NOMO-1 (cell line): ENCODE data around the gene TERT.

Experiments used
- DNase-seq, 2 experiments: peaks; one replicate each; lab custom pipeline; 2025; ENCODE audit not compliant: unreplicated experiment in 2 of 2; lab: John Stamatoyannopoulos, UW

The TERT gene

DNA sequence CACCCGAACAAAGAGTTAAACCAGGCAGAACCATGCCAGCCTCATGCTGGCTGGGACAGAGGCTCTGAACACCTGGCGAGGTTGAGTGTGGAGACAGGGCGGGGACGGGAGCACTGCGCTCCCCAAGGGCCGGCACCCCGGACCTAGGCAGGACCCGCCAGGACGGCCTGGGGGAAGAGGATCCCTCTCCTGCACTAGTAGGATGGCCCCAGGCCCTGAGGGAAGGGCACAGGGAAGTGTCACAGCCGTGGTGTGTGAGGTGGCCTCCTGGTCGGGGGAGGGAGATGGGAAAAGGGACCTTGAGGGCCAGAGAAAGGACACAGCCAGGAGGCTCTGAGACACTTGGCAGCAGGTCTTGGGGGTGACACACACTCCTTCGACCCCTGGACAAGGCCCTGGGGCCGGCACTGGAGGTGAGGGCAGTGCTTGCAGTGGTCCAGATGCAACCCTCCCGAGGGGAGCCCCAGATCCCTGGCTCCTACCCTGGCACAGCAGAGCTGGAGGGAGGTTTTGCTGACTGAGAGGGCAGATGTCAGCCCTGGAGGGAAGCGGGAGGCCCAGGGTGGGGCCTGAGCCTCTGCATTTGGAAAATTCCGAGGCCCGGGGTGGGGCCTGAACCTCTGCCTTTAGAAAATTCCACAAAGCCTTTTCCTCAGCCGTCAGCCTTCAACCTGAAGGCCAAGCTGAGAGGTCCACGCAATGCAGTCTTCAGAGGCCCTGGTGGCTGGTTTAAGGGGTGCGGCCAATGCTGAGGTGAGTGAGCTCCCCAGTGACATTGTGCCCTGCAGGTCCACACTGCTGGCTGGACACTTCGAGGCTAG, 24.8 kb upstream of the TERT start:
- DNase-seq = no peak

DNA sequence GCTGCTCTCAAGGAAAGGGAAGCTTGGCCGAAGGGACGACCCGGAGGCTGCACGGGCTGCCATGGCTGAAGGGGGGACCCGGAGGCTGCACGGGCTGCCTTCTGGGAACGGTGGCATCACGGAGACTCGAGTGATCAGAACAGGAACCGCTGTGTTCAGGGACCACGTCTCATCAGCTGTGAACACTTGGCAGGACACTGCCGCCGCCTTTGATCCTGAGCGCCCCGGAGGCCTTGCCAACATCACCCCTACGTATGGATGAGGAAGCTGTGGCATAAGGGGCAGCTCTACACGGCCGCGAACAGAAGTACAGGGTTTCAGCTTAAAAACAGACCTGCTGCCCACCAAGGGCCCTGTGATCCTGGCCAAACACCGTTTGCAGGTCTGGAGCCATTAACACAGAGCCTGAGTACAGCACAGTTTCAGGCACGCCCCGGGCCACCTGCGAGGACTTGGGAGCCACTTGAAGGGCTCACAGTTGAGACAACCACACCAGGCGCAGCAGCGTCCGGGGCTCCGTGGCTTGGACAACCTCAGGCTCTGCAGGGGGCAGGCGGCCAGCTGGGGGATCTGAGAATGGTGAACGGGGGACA, 23.9 kb upstream of the TERT start:
- no peak for DNase-seq

DNA sequence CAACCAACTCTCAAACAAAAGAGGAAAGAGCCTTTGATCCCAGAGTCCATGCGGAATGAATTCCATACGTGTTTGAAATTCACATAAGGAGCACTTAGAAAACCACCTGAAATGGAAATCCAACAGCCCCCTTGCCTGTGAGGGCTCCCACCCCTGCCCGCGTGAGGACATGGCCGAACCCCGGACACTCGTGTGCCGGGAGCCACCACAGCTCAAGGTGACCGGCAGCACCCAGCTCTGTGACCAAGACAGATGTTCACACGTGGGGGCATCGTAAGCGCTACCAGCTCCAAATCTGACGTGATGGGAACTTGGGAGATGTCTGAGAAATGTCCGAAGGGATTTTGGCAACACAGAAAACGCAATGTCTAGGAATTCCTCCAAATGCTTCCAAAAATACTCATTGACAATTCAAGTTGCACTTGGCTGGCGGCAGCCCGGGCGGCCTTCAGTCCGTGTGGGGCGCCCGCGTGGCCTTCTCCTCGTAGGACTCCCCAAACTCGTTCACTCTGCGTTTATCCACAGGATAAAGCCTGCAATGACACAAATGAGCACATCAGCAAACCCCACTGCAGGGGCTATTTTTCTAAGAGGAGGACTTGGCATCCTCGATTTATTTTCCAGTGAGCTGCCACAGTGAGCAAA, 23.2 kb upstream of the TERT start:
- no peak for DNase-seq

DNA sequence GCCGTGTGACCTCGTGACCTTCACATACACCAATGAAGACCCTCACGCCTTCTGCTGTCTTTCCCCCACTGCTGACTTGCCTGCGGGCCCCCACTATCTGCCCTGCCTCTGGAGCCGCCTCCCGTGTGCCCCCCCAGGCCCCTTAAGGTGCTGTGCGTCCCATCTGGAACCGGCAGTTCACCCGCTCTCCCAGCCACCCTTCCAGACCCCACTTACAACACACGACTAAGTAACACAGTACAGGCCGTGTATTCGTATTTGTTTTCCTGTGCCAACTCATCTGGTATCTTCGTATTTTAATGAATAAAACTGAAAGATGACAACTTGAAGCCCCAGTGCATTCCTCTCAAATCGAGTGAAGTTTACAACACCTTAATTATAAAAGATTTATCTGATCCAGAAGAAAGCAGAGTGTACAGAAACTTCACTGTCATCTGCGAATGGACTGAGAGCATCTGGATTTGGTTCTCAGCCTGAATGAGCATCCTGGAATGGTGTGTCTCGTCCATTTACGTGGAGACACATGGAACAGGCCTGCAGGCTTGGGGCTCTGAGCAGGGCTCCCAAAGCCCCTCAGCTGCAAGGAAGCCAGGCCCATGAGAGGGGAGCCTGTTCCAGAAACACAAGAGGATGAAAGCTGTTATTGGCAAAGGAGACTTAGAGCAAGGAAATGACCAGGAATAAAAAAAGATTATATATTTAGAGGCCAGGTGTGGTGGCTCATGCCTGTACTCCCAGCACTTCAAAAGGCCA, 21.9 kb upstream of the TERT start:
- DNase-seq = no peak

DNA sequence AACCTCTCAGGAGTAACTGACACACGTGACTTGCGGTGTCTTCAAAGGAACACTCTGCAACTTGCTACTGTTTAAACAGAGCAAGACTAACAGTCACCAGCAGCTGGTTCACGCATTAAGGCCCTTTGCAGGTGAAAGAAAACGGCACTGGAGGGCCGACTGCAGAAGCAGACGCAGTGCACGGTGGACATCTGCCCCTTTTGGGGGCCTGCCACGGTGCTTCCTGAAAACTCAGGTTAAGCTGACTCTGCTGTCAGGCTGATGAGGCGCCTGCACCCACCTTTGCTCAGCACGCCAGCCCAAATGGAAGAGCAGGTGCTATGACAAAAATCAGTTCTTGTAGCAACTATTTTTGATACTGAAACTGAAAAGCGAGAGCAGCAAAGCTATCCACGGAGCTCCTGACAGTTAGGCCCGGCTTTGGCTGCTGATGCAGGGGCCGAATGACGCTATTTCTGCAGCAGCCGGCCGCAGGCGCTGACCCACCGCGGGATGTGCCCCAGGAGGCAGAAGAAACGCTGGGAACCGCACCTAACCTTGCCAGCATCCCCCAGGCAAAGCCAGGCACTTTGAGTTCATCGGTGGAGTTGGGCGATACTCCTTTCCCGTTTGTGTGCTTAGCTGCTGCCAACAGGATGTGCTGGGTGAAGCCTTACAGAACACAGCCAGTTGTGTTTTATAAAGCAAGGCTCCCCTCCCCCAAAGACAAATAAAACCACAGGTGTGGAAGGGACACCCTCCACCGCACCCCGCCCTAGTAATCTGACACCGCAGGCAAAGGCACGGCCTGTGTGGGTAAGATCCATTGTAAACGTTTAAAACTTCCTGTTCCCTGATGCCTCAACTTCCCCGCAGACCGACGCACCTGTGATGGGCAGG, 21.1 kb upstream of the TERT start:
- no peak for DNase-seq

DNA sequence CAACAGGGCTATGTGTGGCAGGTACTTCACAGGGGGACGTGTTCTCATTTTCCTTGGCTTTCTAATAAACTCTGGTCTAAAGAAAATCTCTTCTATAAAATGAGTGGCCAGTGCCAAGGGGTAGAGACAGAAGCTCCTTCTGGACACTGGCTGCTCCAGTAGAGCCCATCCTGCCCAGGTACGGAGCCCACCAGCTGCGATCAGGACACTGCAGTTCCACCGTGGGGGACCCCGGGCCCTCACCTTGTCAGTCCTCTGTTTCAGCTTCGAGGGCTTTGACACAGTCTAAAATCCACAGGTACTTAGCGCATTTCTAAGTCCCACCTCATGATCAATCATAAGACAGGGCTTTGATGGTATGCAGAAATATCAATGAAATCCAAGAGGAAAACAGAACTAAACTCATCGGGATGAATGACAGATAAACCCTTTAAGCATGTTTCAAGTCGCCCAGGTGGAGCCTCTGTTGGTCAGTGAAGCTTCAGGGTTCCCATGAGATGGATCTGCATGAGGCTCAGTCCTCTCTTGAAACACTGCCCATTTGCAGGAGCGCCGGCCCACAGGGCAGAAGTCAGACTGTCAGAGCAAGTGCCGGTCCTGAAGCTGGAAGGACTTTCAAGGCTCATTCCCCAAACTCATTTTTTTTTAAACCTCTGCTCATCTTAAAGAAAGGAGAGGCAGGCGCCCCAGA, 20.3 kb upstream of the TERT start:
- DNase-seq = no peak

DNA sequence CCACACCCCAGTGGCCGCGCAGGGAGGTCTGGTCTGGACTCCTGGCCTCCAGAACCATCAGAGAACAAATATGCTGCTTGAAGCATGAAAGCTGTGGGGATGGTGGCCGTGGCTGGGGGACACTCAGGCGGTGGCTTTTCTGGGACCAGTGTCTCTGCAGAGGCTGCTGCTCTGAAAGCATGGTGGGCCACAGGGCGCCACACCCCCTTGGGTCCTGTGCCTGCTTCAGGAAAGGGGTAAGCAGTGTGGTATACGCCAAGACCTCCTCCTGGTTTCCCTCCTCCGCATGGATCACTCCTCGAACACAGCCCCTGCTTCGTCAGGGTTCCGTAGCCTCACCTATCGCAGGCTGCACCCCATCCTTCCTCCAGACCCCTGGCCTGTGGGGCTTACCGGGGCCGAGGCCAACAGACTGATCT, 19.7 kb upstream of the TERT start:
- no peak for DNase-seq

DNA sequence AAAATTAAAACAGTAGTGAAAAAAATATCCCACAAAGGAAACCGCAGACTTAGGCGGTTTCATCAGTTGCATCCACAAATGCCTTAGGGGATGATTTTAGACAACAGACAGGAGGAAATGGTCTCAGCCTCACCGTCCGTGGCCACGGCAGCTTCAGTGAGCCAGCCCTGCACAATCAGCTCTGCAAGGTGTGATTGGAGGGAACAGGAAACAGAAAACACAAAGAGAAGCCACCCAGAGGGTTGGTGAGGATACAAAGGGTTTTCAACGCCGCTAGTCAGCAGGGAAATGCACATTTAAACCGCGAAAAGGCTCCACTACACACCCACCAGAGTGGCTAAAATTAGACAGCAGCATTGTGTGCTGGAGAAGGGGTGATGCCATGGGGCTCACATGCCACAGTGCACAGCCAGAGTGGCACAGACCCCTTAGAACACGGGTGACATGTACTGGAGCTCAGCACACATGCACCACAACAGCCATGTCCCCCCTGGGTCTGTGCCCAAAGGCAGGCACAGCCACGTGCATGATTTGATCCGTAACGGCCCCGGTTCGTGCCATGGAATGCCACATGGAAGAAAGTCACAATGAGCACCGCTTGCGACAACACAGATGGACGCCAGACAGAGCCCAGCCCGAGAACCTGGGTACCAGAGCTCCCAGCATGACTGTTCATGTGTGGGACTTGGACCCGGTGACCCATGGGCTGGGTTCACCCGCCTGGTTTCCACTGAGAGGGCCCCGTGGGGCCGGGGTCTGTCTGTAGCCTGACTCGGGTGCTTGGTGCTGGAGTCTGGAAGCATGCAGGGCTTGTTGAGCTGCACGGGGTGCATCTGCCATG, 18.3 kb upstream of the TERT start:
- DNase-seq = peak; percentile 97 to 99

DNA sequence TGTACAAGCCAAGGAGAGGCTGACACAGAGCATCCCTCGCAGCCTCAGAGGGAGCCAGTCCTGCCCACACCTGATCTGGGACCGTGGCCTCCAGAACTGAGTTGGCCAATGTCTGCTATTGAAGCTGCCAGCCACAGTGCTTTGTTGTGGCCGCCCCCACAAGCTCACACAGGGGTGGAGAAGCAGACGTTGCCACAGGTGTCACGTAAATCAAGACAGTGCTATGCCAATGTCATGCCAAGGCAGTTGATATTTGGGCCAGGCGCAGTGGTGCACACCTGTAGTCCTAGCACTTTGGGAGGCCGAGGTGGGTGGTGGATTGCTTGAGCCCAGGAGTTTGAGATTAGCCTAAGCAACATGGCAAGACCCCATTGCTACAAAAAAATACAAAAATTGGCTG, 17.3 kb upstream of the TERT start:
- no peak for DNase-seq

DNA sequence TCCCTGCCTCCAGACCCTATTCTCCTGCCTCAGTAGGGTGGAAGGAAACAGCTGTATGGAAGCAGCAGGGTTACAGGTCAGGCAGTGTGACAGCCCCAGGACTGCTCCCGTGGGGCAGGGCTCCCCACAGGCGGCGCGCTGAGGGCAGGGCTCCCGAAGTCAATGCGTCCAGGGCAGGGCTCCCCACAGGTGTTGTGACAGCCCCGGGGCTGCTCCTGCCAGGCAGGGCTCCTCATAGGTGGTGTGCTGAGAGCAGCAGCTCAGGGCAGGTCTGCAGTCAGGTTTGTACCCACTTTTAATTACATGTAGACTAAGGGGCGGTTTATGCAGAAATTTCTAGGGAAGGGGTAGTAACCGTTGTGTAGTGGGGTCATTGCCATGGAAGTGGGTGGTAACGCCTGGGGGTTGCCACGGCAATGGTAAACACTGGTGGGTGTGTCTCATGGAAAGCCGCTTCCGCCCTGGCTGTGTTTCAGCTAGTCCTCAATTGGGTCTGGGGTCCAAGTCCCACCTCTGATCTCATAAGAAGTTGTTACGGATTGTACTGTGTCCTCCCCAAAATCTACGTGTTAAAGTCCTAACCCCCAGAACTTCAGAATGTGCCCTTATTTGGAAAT, 16.7 kb upstream of the TERT start:
- no peak for DNase-seq

DNA sequence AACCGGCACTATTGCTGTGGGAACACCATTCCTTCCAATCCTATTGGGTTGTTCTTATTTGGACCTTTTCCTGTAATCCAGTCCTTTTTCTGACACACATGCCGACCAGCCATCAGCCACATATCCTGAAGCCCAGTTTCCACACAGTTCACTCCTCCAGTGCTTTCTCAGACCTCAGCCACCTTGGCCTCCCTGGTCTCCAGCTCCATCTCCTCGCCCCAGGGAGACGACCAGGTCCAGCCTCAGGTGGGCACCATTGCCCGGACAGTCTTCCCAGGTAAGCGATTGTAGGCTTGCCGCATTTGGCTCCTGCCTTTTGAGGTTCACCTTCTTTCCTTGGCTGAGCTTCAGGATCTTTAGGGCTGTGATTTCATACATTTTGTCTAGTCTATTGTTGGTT, 15.2 kb upstream of the TERT start:
- DNase-seq = no peak

DNA sequence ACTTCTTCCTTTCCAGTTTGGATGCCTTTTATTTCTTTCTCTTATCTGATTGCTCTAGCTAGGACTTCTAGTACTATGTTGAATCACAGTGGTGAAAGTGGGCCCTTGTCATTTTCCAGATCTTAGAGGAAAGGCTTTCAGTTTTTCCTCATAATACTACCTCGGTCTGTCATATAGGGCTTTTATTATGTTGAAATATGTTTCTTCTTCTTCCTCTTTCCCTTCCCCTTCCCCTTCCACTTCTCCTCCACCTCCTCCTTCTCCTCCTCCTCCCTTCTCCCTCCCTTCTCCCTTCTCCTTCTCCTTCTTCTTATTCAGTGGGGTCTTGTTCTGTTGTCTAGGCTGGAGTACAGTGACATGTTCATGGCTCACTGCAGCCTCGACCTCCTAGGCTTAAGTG, 9.2 kb upstream of the TERT start:
- peak; percentile 69 to 80 for DNase-seq

DNA sequence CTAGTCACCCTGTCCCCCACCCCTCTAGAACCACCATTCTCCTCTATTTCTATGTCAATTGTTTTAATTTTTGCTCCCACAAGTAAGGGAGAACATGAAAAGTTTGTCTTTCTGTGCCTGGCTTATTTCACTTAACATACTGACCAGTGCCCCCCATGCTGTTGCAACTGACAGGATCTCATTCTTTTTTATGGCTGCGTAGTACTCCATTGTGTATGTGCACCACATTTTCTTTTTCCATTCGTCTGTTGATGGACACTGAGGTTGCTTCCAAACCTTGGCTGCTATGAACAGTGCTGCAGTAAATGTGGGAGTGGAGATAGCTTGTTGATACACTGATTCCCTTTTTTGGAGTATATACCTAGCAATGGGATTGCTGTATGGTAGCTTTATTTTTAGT, 7.4 kb upstream of the TERT start:
- DNase-seq = no peak

DNA sequence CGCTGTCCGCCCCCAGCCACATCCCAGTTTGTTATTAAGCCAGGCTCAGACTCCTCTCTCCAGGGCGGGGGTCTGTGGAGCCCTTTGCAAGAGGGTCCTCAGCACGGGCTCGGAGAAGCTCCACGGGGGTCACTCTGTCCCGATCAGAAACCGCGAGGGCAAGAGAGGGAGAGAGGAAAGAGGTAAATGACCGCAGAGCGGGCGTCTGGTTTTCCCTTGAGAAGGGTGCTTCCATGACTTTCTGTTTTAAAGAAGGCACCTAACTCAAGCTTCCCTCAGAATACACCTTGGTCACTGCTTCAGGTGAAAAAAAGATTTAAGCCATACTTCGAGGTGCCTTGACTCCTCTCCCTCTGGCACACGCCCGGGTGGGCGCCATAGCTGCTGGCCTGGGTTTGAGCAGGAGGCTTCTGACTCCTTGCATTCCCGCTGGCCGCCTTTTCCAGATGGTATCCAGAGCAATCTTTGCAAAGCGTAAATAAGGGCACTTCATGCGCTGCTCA, 5.8 kb upstream of the TERT start:
- no peak for DNase-seq

DNA sequence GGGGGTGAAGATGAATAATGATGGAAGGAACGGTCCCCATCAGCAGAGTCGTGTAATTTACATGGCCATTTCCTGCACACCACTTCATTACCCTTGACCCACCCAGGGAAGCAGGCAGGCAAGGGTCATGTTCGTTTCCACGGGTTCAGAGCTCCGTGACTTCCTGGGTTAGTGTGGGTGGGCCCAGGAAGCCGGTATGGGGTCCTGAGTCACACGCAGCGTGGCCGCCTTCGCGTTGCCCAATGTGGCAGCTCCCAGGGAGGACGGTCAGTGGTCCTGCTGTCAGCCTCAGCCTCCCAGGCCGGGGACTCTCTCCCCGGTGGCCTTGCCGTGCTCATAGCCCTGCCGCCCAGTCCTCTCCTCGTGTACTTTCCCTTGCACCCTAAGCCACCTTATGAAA, 5.1 kb upstream of the TERT start:
- DNase-seq = no peak

DNA sequence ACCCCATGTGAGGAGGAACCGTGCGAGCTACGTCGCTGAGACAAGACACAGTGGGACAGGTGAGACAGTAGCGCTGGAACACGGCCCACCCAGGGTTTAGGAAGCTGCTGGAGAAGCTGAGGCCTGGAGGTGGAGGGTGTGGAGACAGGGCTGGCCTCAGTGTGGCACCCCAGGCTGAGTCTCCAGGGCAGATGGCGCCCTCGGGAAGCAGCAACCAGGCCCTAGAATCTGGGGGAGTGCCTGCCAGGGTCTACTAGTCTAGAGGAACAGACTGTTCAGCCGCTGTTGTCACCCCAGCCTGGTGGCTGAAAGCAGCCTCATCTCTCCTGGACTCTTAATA, 4.6 kb upstream of the TERT start:
- DNase-seq = no peak

DNA sequence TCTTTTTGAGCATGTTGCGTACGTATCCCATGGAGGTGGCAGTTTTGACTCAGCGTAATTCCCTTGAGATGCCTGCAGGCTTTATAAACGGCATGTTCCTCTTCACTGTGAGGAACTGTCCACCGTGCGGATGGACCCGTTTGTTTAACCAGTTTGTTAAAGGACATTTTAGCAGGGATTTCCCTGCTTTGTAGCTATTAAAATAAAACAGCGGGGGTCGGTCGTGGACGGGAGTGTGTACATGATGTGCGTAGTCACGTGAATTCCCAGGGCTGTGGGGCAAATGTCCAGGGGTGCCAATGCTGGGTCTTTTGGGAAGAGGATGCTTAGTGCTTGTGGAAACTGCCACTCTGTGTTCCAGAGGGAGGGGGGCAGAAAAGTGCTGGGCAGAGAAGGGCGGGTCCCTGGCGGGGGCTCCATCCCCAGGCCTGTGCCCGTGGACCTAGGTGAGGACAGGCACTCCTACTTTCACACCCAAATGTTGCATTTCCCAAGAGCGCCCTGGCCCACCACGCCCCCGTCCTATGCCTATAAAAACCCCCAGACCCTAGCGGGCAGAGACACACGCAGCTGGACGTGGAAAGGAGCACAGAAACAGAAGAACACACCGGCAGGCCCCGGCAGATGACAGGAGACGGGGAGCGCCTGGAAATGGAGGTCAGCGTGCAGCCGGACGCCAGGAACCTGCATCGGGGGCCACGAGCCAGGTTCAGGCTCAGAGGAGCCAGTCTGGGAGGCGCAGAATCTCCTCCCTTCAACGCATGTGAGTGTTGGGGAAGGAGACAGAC, 4.0 kb upstream of the TERT start:
- DNase-seq = no peak

DNA sequence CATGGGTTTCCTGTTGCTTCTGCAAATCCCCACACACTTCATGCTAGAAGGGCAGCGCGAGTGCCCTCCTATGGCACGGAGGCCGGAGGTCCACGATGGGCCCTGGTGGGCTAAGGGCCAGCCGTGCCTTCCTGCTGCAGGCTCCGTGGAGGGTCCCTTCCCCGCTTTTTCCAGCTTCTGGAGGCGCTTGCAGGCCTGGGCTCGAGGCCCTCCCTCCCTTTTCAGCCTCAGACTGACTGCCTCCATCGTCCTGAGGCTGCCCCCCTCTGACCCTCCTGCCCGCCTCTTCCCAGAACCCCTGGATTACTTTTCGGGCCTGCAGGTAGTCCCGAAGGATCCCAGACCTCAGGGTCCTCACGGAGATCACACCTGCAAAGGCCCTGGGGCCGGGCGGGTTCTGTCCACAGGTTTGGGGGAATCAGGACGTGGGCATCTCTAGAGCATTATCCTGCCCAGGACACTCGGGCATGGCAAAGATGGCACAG, 3.2 kb upstream of the TERT start:
- DNase-seq = no peak
